SK-N-MC (cell line): Measurements from ENCODE around the gene LMO1.

ENCODE experiments used
- DNase-seq: peaks from one replicate; pipeline ENCODE4 v3.0.0-alpha.2; 2011; ENCODE audit warnings: low read depth, low spot score
- H3K27ac ChIP-seq: fragments of 200-600 bp; sonication (generic); 2 replicates; pipeline ENCODE4 v1.5.1; 2016; ENCODE audit warnings: mixed run types
- H3K36me3 ChIP-seq: fragments of 200-600 bp; sonication (generic); 2 replicates; pipeline ENCODE4 v1.6.1; 2017; ENCODE audit warnings: antibody characterized with exemption, low read length, mixed read lengths; ENCODE audit not compliant: insufficient read depth
- H3K4me3 ChIP-seq: fragments of 200-600 bp; sonication (generic); 2 replicates; pipeline ENCODE4 v1.5.1; 2016
- H3K9ac ChIP-seq: fragments of 200-600 bp; sonication (generic); 2 replicates; pipeline ENCODE4 v1.8.0; 2017; ENCODE audit warnings: mixed run types, mixed read lengths; ENCODE audit not compliant: insufficient read length
- H3K9me3 ChIP-seq: fragments of 200-600 bp; sonication (generic); 2 replicates; pipeline ENCODE4 v1.6.1; 2017; ENCODE audit warnings: low read depth, mild to moderate bottlenecking, antibody characterized with exemption, low read length, moderate library complexity, mixed read lengths
- EZH2 ChIP-seq: fragments of 200-600 bp; sonication (generic); IDR thresholded peaks from one replicate; pipeline ENCODE4 v1.6.1; 2017; ENCODE audit warnings: antibody characterized with exemption
- FOXP2 ChIP-seq: optimal IDR thresholded peaks from 2 replicates; pipeline ENCODE3; 2011; ENCODE audit warnings: mild to moderate bottlenecking, moderate library complexity; ENCODE audit not compliant: insufficient read depth; ENCODE audit errors: extremely low read length, control extremely low read depth
- POLR2AphosphoS5 ChIP-seq: IDR thresholded peaks from 2 replicates; pipeline ENCODE4 v1.6.1; 2012; ENCODE audit warnings: mild to moderate bottlenecking, low read depth, low read length, borderline replicate concordance

The LMO1 gene

DNA sequence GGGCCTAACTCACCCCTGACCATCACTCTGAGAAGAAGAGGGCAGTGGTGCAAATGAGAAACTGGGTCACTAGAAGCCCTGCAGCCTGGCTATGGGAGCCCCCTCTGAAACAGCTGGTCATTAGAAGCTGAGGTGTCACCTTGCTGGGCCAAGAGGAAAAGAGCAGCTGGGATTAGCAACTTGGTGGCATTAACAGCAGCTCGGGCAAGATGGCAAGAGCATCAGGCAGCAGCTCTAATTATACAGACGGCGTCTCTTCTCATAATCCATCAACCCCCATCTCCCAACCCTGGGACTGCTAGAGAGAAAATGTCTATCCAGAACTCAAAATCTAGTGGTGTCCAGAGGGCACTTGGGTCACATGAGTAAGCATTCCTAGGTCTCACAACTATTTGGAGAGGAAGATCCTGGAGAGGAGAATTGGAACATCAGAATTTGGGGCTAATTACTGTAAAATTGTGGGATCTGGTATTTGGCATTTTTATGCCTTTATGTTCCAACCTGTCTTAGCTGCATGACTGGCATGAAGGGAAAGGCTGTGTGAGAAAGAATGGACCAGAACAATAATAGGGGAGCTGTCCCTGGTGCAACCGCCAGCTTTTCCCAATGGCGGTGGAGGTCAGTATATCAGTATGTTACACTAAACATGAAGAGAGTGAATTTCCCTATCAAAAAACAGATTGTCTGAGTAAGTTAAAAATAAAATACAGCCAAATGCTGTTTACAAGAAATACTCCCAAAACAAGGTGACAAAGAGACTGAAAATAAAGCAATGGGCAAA is 7.6 kb upstream of the LMO1 start:
- TF ChIP-seq EZH2 (no peak), POLR2AphosphoS5 (no peak), FOXP2 (no peak)
- Histone ChIP-seq H3K4me3 (no peak overlapping the region), H3K36me3 (no peaks in the 10 kb centered on the region), H3K27ac (no peak overlapping the region), H3K9ac (no peak overlapping the region), H3K9me3 (no peaks in the 10 kb centered on the region)
- DNase-seq = no peak

DNA sequence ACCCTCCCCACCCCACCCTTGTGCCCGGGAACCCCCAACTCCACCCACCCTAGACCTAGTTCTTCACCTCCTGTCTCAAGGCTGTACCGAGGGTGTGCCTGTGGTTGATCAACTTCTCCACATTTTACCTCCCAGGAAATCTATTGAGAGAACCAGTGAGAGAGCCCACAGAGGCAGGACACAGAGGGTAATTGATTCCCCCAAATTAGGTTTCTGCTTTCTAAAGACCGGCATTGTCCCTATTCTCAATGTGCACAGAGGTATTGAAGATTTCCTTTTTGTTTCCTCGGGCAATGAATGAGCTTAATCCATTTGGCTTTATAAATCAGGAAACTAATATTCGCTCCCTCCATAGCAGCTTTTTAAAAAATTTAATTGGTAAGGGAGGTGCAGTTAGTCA is 6.0 kb upstream of the LMO1 start:
- no peak overlapping the region for H3K27ac ChIP-seq
- no peaks in the 10 kb centered on the region for H3K36me3 ChIP-seq
- no peak overlapping the region for H3K4me3 ChIP-seq
- TF ChIP-seq EZH2 (no peak), POLR2AphosphoS5 (no peak)
- no peak overlapping the region for H3K9ac ChIP-seq
- no peaks in the 10 kb centered on the region for H3K9me3 ChIP-seq
- DNase-seq = no peak

DNA sequence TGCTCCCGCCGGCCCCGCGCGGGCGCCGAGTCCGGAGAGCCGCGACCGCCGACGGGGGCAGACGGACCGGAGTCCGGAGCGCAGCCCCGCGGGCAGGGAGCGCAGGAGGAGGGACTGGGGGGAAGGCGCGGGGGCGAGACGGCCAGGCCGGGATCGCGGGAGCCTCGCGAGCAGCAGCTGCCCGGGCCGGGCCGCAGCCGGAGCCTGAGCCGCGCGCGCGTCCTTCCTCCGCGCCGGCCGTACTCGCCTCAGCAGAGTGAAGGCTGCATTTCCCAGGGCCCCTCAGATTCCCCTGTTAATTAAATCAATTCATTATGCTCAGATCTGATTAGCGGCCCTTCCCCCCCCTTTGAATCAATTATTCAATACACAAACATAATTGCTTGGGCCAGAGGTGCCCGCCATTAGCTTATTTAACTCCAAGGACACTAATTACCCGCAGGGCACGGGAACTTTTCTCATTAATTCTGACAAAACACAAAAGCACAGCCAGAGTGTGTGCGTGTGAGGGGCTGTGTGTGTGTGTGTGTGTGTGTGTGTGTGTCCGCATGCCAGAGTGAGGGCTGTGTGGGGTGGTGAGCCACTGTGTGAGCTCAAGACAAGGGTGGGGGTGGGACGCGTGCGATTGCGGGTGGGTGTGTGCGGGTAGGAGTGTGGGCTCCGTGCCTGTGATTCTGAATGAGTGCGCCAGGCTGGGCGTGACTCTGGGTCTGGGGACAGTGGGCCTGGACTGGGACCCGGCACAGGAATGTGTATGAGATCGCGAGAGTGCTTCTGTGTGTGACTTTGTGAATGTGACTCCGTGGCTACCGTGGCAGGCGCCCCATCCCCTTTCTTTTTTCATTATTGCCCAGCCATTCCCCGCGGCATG is 5.1 kb upstream of the LMO1 start:
- Histone ChIP-seq H3K9ac (no peak overlapping the region), H3K4me3 (no peak overlapping the region), H3K36me3 (no peaks in the 10 kb centered on the region), H3K9me3 (no peaks in the 10 kb centered on the region), H3K27ac (no peak overlapping the region)
- DNase-seq = no peak
- no peak for TF ChIP-seq FOXP2
- TF ChIP-seq EZH2 = peak; percentile 20
- TF ChIP-seq POLR2AphosphoS5 = no peak

GRCh38 chr11:8267831-8268529 is 4.3 kb upstream of the LMO1 start:
- no peak for DNase-seq
- Histone ChIP-seq H3K36me3 (no peaks in the 10 kb centered on the region), H3K4me3 (peak overlapping the region; percentile 38; the same call in 1 of the 2 replicates), H3K9ac (no peak overlapping the region), H3K9me3 (no peaks in the 10 kb centered on the region), H3K27ac (no peak overlapping the region)
- no peak for TF ChIP-seq FOXP2
- TF ChIP-seq POLR2AphosphoS5 = no peak
- TF ChIP-seq EZH2 = peak; percentile 91

DNA sequence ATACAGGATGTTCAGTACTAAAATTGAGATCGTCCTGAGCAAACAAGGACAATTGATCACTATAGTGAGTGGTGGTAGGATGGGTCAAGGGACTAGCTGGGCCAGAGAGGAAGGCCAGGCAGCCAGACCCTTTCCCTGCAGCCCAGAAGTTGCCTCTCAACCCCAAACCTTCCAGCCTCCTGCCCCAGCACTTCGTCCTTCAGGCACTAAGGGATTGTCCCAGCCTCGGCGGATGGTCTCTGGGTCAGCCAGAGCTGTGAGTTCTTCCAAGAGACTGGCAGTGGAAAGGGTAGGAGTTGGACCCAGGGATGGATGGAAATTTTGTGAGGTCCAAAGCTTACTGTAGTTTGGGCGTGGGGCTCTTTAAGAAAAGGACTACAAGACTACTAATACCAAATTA is 3.6 kb upstream of the LMO1 start:
- TF ChIP-seq EZH2 = no peak
- no peak for TF ChIP-seq POLR2AphosphoS5
- no peak for TF ChIP-seq FOXP2
- H3K36me3 ChIP-seq = no peaks in the 10 kb centered on the region
- DNase-seq = no peak
- no peak overlapping the region for H3K27ac ChIP-seq
- no peaks in the 10 kb centered on the region for H3K9me3 ChIP-seq
- H3K4me3 ChIP-seq = no peak overlapping the region
- no peak overlapping the region for H3K9ac ChIP-seq

DNA sequence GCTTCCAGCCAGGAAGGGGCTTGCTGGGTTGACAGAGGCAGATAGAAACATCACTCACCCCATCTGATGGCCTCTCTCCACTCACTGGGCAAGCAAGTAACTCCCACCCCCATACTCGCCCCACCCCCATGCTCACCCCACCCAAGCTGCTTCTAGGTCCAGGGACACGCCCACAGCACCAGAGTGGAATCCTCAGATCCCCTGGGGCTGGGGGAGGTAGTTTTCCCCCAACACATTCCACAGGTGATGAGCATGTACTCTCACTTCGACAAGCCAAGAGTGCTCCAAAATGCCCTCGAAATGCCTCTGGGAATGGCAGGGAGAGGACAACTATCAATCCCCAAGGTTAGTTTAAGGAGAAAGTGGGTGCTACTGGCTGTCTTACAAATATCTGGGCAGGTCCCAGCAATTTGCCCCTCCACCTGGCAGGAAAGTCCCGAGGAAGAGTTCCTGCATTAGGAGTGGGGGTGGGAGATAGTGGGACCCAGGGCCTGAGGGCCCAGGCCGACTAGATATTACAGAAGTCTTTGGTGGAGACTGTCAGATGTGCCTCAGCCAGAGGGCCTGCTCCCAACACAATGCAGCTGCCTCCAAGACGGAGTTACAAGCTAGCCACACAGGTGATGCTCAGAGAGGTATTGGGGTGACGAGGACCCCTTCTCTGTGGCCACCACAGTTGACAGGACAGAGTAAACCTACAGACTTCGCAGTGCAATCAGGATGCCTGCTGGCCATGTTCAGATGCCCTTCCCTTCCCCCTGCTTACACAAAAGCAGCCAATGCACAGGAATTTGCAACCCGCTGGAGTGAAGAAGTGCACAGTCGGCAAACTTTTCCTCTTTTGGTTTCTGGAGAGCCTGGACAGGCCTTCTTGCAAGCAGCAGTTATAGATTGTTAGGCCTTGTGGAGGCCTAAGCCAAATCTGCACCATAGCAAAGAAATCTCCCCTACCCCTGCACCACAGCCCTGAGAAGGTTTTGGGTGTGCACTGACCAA is 2.9 kb upstream of the LMO1 start:
- Histone ChIP-seq H3K9me3 (no peaks in the 10 kb centered on the region), H3K4me3 (no peak overlapping the region), H3K36me3 (no peaks in the 10 kb centered on the region), H3K9ac (no peak overlapping the region), H3K27ac (no peak overlapping the region)
- TF ChIP-seq EZH2 (no peak), POLR2AphosphoS5 (no peak), FOXP2 (no peak)
- no peak for DNase-seq

DNA sequence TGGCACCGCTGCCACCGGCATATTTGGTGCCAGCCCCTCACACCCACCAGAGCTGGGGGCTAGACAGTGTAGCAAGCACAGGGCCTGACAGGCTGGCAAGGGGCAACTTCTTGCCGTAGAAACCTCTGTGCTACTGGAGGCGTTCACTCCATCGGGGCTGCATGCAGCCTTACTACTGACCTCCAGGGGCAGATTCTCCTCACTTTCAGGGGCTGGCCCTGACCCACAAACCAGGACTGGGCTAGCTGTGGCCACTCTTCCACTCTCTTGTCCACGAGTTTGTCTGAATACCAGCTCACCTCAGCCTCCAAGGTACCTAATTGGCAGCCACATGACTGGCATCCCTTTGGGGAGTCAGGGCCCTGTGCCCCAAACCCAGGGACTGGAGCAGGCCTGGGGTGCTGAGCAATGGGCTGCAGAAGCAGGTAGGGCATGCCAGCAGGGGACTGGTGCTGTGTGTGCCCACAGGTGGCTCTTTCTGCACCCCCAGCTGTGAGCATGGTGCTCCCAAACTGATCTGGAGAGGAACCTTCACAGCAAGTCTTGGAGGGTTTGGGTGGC is 2.1 kb upstream of the LMO1 start:
- Histone ChIP-seq H3K9ac (no peak overlapping the region), H3K4me3 (no peak overlapping the region), H3K36me3 (no peaks in the 10 kb centered on the region), H3K9me3 (no peaks in the 10 kb centered on the region), H3K27ac (no peak overlapping the region)
- TF ChIP-seq EZH2 (no peak), FOXP2 (no peak), POLR2AphosphoS5 (no peak)
- DNase-seq = no peak
